Central memory CD4-positive, alpha-beta T cell (primary cell): ENCODE measurements around the gene AMN1.

Experiments
- DNase-seq: peaks from one replicate; pipeline ENCODE4 v3.0.0; 2022

AMN1 gene

GRCh38 chr12:31627456-31628054 is 101.3 kb downstream of the AMN1 start:
- no peak for DNase-seq

- no peak for DNase-seq
These were observed 102.4 kb downstream of the AMN1 start for GRCh38 chr12:31626270-31626995.

- no peak for DNase-seq
These were observed 106.8 kb downstream of the AMN1 start for GRCh38 chr12:31622038-31622437.
